RCC 7860 (cell line): Measurements from ENCODE around the gene TPX2.
"Not testable (repeated sequence)": the region's sequence is repeated elsewhere in the genome, so short reads cannot be mapped to it uniquely, and the experiment has no call there.

ENCODE experiments used
- DNase-seq: peaks from one replicate; pipeline ENCODE4 v3.0.0-alpha.2; 2015; ENCODE audit warnings: low spot score
- FAIRE-seq: peaks from 2 replicates; lab custom pipeline; 2012; peaks lifted over from hg19 to GRCh38; lab: Jason Lieb, UNC

TPX2 gene

GRCh38 chr20:31828016-31828415 is 88.9 kb downstream of the TPX2 start:
- DNase-seq, FAIRE-seq: not testable (repeated sequence)

GRCh38 chr20:31829731-31830130 is 90.6 kb downstream of the TPX2 start:
- DNase-seq = peak; percentile 39
- no peak for FAIRE-seq

- FAIRE-seq = no peak
Observed at GRCh38 chr20:31830406-31830981, 91.4 kb downstream of the TPX2 start.

GRCh38 chr20:31831211-31831610 is 92.1 kb downstream of the TPX2 start:
- DNase-seq (no peak), FAIRE-seq (no peak)

More at GRCh38 chr20:31830406-31830981, 91.4 kb downstream of the TPX2 start:
- no peak for DNase-seq

- DNase-seq (no peak), FAIRE-seq (no peak)
Observed at GRCh38 chr20:31831771-31832306, 92.7 kb downstream of the TPX2 start.

- FAIRE-seq = no peak
- peak; percentile 28 for DNase-seq
Observed at GRCh38 chr20:31833130-31833930, 94.2 kb downstream of the TPX2 start.

GRCh38 chr20:31833931-31834521 is 94.9 kb downstream of the TPX2 start:
- DNase-seq (no peak), FAIRE-seq (no peak)

- DNase-seq (no peak), FAIRE-seq (no peak)
Observed at GRCh38 chr20:31835554-31835953, 96.5 kb downstream of the TPX2 start.

GRCh38 chr20:31835977-31836852 is 97.1 kb downstream of the TPX2 start:
- FAIRE-seq = peak; percentile 89
- peak; percentile 88 for DNase-seq

GRCh38 chr20:31836853-31837608 is 97.9 kb downstream of the TPX2 start:
- DNase-seq (peak; percentile 11), FAIRE-seq (no peak)

- peak; percentile 17 for DNase-seq
- FAIRE-seq = no peak
Observed at GRCh38 chr20:31837896-31838397, 98.9 kb downstream of the TPX2 start.

GRCh38 chr20:31838646-31839292 is 99.7 kb downstream of the TPX2 start:
- DNase-seq (peak; percentile 13), FAIRE-seq (no peak)

- DNase-seq = peak; percentile 14
- FAIRE-seq = no peak
Observed at GRCh38 chr20:31839782-31840487, 100.8 kb downstream of the TPX2 start.

GRCh38 chr20:31840906-31841816 is 102.1 kb downstream of the TPX2 start:
- DNase-seq = no peak

GRCh38 chr20:31841928-31842327 is 102.8 kb downstream of the TPX2 start:
- DNase-seq = peak; percentile 87
- peak; percentile 75 for FAIRE-seq

More at GRCh38 chr20:31840906-31841816, 102.1 kb downstream of the TPX2 start:
- no peak for FAIRE-seq

- no peak for DNase-seq
- FAIRE-seq = no peak
Observed at GRCh38 chr20:31842471-31843157, 103.5 kb downstream of the TPX2 start.

GRCh38 chr20:31843288-31843687 is 104.2 kb downstream of the TPX2 start:
- DNase-seq (no peak), FAIRE-seq (no peak)
